Stimulated activated CD4-positive, alpha-beta T cell treated with anti-CD3 and anti-CD28 coated beads, Interleukin-12 subunit alpha, Interleukin-12 subunit beta, amount 100 ng/mL, for 4 hours (primary cell): ENCODE measurements around the gene RAD51B.
"Not testable (repeated sequence)": the region's sequence is repeated elsewhere in the genome, so short reads cannot be mapped to it uniquely, and the experiment has no call there.

Source experiments
- DNase-seq: peaks from one replicate; pipeline ENCODE4 v3.0.0-alpha.2; 2020

The RAD51B gene

DNA sequence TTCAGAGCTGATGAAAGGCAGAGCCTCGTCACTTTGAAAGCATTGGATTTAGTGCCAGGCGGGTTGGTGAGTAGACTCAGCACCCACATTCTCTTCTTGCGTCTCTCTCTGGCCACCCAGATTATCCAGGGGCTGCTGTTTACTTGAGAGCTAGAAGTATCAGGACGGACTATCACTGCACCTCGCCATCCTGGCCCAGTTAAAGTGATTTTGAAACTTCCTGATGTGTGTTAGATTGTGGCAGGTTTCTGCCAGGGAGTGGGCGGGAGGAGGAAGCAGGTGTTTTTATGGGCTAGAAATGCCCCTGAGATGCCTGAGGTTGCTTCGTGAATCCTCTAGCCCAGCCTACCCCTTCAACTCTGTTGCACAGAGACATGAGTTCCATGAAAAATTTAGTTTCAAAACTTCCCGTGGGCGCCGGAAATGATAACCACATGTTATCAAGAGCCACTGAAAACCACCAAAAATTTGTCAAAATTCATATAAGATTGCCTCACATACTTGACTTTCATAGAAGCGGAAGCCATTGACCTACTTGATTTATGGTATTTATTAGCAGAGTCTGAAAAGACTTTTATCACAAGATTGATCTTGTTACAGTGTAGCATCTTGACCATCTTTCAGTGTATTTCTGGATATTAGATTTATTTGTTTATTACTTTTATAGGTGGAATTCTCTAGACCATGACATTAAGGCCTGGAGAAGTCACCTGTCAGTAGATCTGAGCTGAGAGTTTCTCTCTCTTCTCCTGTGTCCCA lies 466.0 kb downstream of the RAD51B start:
- peak; percentile 42 for DNase-seq

- no peak for DNase-seq
Measured at GRCh38 chr14:68286667-68287066, 467.1 kb downstream of the RAD51B start.

- not testable (repeated sequence) for DNase-seq
Measured at GRCh38 chr14:68289452-68289851, 469.9 kb downstream of the RAD51B start.

DNA sequence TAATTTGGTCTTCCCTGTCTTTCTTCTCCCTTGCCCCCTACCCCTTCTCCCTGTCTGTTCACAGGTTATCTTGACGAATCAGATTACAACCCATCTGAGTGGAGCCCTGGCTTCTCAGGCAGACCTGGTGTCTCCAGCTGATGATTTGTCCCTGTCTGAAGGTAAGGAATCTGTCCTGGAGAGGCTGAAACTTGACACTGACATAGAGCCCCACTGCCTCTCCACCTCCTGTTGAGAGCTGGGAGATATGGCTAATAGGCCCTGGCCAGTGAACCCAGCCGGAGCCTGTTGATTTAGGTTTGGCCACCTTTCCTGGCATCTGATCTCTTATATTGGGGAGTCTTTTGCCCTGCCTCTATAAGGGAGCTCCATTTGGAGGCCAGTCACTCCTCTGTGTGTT lies 472.2 kb downstream of the RAD51B start:
- DNase-seq: no peak

DNA sequence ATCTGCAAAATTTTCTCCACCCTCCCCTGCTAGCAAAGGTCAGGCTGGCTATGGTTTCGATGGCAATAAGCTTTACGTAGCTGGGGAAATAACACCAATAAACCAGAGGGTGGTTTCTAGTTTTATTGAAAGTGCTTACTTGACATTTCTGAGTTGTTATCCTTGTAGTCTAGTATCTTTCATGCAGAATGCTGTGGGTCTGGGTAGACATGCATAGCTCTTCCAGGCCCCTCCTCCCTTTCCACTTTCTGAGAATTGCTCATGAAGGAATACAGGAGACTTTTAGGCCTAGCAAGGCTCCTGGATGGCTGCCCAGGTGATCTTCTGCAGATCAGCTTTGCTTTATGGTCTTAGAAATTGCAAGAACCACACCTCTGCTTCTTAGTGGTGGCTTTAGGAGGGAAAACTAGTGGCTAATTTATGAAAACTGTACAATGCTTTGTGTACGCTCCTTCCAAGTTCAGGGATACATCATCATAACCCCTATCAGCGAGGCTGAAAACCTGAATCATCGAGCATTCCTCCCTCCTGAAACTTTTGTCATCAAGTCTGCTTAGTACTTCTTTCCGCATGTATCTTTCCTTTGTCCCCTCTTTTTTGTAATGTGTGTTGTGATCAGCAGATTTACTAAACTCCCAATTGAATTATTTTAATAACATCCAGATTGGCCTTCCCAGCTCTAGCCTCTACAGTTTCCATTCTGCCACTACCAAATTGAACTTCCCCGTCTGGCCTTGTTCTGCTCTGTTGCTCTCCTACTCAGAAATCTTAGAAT lies 473.0 kb downstream of the RAD51B start:
- no peak for DNase-seq

GRCh38 chr14:68293404-68293803 lies 473.8 kb downstream of the RAD51B start:
- no peak for DNase-seq

DNA sequence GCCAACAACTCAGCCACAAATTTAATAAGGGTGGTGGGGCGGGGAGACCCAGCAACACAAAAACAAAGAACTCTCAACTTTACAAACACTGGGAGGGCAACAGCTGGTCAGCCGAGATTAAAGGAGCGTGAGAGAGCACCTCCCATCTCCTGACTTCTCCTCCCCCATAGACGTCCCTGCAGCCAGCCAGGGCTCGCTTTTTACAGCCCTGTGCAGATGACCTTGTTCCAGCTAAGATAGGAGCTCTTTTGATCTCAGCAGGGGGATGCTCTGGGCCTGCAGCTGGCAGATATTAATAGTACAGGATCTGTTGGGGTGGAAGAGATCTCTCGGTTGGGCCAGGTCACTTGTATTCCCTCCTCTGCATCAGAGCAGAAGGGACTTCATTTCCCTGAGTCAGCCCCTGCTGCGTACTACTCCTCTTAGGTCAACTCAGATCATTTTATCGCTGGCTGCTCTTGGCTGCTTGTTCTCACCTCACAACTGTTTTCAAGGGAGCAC lies 475.8 kb downstream of the RAD51B start:
- no peak for DNase-seq

- DNase-seq: no peak
Measured at GRCh38 chr14:68297039-68297438, 477.5 kb downstream of the RAD51B start.

GRCh38 chr14:68297876-68298468 lies 478.4 kb downstream of the RAD51B start:
- DNase-seq: no peak

- no peak for DNase-seq
Measured at GRCh38 chr14:68300608-68301007, 481.0 kb downstream of the RAD51B start.

DNA sequence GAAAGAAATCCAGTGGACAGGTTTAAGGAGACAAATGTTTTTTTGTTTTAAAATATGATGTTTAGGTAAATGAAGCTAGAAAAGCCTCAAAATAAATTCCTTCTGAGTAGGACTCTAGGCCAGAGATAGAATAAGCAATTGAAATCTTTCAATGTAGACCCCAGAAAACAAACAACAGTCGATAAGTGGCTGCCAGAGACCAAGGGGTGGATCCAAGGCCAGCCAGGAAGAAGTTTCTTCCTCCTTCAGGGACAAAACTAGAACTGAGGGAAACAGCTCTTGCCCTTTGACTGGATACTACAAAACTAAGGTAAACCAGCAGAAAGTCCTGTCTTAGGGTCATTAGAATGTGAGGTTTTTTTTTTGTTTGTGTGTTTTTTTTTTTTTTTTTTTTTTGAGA lies 481.6 kb downstream of the RAD51B start:
- DNase-seq: no peak

DNA sequence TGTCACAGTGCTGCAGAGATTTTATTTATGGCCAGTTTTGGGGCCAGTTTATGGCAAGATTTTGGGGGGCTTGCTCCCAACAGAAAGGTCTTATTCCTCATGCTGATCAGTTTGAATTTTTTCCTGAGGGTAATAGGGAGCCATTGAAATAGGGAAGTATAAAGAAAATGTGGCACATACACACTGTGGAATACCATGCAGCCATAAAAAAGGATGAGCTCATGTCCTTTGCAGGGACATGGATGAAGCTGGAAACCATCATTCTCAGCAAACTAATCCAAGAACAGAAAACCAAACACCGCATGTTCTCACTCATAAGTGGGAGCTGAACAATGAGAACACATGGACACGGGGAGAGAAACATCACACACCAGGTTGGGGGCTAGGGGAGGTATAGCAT lies 483.4 kb downstream of the RAD51B start:
- DNase-seq: not testable (repeated sequence)

DNA sequence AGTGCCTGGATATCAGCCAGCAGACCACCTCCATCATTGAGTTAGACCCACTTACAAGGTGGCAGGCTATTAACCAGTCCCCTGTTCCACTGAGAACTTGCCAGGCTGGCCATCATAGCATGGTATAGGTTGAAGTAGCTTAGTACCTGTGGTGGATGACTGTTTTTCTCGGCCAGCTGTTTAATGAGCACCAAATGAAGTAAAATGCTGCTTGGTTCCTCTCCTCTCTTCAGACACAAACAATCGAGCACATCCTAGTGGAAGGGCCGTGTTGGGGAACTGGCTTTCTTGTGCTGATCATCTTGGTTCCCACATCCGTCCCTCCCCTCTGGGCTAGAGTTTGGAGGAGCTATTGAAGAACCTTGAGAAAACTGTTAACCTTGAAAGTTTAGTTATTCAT lies 486.2 kb downstream of the RAD51B start:
- no peak for DNase-seq

GRCh38 chr14:68306265-68306933 lies 486.8 kb downstream of the RAD51B start:
- no peak for DNase-seq

DNA sequence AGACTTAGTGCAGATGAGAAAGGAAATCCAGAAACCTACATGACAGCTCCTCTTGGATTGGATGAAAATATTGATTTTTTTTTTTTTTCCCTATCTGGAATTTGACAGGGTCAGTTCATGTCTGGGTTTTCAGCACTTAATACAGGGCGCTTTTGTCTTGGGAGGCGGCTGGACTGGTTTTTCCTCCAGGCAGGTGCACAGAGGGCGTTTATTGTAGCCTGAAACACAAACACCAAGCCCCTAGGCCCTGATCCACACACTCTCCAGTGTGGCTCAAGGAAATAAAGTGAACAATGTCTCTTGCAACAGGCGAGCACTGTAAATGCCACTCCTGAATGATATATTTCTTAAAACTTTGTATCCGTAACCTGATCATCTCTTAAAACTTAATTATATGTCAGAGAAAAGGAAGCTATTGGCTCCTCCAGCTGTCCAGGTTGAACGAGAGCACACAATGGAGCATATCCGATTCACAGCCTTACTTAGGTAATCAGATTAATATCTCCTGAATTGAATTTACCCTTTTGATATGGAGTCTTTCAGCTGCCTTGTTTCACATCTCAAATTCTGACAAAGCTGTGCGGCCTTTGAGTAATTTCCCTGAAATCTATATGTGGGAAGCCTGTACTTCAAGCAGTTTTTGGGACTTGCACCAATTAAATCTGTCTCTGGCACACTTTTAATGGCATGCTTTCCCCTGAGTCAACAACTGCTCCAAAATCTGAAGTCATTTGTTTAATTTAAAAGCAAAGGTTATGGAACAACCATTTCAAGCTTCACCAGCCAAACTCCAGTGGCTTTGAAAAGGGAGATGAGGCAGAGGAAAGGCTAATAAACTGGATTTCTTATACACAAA lies 487.6 kb downstream of the RAD51B start:
- no peak for DNase-seq

- no peak for DNase-seq
Measured at GRCh38 chr14:68307790-68308168, 488.2 kb downstream of the RAD51B start.

- no peak for DNase-seq
Measured at GRCh38 chr14:68308726-68309520, 489.3 kb downstream of the RAD51B start.

GRCh38 chr14:68309616-68310015 lies 490.0 kb downstream of the RAD51B start:
- DNase-seq: no peak

DNA sequence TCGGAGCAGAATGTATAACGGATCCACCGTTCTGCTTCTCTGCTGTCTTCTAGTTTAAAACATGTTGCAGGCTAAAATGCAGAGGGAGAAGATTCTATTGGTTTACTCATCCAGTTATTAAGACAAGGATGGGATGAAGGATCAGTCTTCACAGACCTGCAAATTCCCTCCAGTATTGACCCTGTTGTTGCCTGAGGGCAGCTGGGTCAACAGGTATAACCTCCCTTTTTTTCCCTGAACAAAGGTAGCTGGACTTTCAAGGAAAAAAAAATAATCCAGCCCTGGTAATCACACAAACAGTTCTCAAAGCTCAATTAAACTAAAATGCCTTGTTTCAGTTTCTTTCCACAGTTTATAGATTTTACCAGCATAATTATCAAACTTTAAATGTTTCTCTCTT lies 492.7 kb downstream of the RAD51B start:
- no peak for DNase-seq

GRCh38 chr14:68312884-68313610 lies 493.5 kb downstream of the RAD51B start:
- no peak for DNase-seq

DNA sequence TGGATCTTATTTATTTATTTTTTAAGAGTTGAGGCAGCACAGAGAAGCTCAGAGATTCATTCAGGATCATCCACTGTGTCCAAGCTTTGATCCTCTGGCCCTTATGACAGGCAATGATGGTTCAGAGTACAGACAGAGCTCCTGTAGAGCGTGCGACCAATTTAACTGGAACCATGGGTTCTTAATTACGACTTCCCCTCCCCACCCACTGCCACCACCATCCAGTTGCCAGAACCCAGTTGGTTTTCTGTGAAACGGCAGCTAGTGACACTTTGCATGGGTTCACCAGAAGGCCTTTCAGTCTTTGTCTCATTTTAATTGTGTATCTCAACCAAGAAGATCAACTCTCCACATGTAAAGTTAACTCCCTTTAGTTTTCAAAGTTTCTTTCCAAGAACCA lies 495.1 kb downstream of the RAD51B start:
- no peak for DNase-seq
